HG03039 (cell line): ENCODE measurements around the gene ZC3H4.

Experiments
- ATAC-seq: cut with Tn5 transposase; IDR thresholded peaks from one replicate; pipeline ENCODE4 v1.9.1; 2021; ENCODE audit warnings: mild to moderate bottlenecking, moderate library complexity; ENCODE audit not compliant: unreplicated experiment

ZC3H4 gene

DNA sequence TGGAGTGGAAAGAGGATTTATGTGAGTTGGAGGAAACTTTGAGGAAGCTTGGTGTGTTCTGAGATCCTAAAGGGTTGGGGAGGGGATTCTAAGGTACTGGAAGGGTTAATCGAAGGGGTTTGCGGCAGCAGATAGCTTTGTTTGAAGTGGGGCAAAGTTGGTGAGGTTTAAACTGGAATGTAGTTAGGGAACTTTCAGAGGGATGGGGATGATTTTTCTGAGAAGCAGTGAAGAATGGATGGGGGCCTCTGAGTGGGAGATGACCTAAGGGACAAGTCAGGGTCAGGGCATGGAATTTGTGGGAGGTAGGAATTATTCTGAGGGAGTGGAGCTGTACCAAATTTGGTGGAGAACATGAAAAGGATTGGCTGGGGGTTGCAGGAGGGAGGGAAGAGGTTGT, 21.0 kb upstream of the ZC3H4 start:
- no peak for ATAC-seq

DNA sequence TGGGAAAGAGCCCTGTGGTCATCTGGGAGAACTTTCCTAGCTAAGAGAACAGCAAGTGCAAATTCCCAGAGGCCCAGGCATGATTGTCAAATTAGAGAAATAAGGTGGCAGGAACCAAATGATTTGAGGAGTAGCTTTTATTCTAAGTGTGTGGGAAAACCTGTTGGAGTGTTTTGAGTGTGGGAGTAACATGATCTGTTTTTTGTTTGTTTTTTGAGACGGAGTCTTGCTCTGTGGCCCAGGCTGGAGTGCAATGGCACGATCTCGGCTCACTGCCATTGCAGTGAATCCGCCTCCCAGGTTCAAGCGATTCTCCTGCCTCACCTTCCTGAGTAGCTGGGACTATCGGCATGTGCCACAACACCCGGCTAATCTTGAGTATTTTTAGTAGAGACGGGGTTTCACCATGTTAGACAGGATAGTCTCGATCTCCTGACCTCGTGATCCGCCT, 19.5 kb upstream of the ZC3H4 start:
- no peak for ATAC-seq

DNA sequence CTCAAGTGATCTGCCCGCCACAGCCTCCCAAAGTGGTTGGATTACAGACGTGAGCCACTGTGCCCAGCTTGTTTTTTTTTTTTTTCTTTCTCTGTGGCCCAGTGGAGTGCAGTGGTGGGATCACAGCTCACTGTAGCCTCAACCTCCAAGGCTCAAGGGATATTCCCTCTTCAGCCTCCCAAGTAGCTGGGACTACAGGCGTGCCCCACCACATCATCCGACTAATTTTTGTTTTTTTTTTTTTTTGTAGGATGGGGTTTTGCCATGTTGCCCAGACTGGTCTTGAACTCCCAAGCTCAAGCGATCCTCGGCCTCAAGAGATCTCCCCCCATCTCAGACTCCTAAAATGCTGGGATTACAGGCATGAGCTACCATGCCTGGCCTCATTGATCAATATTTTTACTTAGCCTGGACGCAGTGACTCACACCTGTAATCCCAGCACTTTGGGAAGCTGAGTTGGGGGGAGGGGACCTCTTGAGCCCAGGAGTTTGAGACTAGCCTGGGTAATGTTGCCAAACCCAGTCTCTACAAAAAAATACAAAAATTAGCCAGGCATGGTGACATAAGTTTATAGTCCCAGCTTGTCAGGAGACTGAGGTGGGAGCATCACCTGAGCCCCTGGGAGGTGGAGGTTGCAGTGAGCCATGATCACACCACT, 18.7 kb upstream of the ZC3H4 start:
- no peak for ATAC-seq

DNA sequence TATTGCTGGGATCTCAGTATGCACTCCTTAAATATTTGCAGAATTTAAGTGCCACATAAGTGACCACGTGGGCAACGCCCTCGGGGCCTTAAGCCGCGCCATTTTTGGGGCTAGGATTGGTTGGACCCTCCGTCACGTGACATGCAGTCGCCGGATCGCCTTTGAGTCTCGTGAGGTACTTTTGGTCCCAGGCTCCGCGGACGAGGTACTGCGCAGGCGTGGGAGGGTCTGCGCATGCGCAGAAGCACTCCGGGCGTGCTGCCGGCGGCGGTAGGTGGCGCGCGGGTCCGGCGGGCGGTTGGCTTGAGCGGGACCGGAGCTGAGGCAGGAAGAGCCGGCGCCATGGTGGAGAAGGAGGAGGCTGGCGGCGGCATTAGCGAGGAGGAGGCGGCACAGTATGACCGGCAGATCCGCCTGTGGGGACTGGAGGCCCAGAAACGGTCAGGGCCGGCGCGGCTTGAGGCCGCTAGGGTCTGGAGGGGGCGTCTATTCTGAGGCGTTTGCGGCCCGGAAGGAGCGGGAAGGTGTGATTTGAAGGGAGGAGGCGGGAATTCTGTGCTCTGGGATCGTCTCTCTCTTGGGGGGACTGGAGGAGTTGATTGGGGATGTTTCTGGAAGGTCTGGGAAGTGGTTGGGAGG, 17.1 kb upstream of the ZC3H4 start, which contains the start of gene SAE1:
Gene SAE1 (plus strand): TSS at position 247 of the 639 bp plus-strand sequence. CDS start 96 bp downstream, at position 343.
- peak; percentile 72 for ATAC-seq

DNA sequence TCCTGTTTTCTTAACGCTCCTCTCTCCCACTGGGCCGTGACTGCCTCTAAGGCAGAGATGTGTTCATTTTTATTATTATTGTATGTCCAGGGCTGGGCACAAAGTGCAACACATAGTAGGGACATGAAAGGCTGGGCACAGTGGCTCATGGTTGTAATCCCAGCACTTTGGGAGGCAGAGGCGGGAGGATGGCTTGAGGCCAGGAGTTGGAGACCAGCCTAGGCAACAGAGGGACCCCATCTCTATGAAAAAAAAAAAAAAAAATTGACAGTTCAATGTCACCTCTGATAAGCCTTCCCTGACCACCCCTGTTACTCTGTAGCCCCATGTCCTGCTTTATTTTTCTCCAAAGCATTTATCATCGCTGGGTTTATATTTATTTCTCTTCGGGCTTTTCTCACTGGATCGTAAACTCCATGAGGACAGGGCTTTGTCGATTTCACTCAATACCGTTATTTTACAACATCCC, 16.6 kb upstream of the ZC3H4 start:
- ATAC-seq = no peak

DNA sequence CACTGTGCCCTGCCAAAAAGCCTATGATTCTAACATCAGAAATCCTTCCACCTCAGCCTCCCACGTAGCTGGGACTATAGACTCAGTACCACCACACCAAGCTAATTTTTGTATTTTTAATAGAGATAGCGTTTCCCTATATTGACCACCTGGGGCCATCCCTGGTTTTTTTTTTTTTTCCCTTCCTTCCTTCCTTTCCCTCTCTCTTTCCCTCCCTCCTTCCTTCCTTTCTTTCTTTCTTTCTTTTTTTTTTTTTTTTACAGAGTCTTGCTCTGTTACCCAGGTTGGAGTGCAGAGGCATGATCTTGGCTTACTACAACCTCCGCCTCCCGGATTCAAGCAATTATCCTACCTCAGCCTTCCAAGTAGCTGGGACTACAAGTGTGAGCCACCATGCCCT, 16.0 kb upstream of the ZC3H4 start:
- ATAC-seq = no peak

DNA sequence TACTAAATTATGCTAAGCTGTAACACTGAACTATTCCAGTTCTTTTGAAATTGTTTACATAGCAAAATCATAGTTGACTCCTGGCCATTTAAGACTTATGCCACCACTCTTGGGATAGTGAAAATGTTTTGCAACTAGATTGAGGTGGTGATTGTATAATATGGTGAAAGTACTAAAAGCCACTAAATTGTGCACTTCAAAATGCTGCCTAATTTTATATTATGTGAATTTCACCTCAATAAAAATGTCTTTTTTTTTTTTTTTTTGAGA, 12.0 kb upstream of the ZC3H4 start:
- ATAC-seq = no peak

DNA sequence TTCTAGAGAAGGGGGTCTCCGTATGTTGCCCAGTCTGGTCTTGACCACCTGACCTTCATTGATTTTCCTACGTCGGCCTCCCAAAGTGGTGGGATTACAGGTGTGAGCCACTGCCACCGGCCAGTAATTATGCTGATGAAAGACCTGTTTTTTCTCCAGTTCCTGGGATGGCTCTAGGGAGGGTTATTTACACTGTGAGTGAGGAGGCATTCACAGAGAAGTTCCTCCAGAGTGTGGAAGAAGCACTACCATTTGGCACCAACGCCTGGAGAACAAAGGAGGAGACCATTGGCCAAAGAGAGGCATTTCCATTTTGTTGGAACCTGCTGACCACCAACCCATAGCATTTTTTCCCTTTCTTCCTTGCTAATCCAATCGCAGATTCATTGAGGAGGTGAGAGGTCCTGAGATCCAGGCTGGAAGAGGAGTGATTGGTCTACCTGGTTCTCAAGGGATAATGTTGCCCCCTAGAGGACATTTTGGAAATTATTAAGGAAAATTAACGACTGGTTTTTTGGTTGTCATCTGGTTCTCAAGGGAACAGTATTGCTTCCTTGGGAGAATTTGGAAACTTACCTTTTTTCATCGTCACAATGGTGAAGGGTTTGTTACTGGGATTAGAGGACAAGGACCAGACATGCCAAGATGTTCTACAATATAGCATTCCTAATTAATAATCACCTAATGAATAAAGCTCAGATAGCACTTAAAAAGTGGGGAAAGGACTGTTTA, 11.5 kb upstream of the ZC3H4 start:
- no peak for ATAC-seq

DNA sequence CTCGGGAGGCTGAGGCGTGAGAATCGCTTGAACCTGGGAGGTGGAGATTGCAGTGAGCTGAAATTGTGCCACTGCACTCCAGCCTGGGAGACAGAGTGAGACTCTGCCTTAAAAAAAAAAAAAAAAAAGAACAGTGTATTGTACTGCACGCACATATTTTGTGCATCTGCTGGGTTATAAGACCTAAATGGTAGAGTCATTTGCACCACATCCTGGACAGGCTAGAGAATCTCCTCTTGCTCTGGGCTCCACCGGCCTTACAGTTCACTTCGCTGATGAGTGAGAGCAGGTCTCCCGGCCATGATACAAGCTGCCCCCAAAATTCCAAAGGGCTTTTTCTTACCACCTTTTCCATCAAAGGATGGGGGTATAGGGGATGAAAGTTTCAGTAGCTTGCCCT, 9.8 kb upstream of the ZC3H4 start:
- ATAC-seq = no peak

DNA sequence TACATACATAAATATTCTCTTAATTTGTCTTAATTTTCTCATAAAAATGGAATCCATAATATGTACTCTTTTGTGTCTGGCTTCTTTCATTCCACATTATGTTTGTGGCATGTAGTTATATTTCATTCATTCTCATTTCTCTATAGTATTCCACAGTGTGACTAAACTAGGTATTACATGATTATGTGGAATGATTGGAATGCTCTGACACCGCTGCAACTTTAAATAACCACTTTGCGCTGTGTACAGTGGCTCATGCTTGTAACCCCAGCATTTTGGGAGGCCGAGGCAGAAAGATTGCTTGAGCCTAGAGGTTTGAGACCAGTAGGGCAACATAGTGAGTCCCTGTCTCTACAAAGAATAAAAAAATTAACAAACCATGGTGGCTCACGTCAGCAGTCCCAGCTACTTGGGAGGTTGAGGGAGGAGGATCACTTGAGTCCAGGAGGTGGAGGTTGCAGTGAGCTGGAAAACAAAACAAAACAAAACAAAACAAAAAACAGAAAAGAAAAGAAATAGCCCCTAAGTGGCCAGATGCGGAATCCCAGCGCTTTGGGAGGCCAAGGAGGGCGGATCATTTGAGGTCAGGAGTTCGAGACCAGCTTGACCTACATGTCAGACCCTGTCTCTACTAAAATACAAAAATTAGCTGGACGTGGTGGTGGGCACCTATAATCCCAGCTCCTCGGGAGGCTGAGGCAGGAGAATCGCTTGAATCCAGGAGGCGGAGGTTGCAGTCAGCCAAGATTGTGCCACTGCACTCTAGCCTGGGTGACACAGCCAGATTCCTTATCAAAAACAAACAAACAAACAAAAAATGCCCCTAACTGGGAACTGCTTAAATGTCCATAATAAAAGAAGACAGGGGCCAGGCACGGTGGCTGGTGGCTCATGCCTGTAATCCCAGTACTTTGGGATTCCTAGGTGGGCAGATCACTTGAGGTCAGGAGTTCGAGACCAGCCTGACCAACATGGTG, 9.1 kb upstream of the ZC3H4 start:
- ATAC-seq = no peak

DNA sequence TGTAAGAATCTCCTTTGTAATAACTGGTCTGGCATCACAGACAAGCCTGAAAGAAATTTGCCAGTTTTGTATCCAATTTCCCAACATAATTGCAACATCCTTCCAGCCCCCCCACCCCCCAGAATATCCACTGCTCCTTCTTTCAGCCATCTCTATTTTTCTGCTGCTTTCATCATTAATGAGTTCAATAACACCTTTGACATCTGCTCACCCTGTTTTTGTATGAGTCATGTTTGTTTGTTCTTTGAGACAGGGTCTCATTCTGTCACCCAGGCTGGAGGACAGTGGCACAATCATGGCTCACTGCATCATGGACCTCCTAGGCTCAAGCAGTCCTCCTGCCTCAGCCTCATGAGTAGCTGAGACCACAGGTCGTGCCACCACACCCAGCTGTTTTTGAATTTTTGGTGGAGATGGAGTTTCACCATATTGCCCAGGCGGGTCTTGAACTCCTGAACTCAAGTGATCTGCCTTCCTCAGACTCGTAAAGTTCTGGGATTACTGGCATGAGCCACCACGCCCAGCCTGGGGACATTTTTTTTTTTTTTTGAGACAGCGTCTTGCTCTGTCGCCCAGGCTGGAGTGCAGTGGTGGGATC, 7.0 kb upstream of the ZC3H4 start:
- no peak for ATAC-seq

DNA sequence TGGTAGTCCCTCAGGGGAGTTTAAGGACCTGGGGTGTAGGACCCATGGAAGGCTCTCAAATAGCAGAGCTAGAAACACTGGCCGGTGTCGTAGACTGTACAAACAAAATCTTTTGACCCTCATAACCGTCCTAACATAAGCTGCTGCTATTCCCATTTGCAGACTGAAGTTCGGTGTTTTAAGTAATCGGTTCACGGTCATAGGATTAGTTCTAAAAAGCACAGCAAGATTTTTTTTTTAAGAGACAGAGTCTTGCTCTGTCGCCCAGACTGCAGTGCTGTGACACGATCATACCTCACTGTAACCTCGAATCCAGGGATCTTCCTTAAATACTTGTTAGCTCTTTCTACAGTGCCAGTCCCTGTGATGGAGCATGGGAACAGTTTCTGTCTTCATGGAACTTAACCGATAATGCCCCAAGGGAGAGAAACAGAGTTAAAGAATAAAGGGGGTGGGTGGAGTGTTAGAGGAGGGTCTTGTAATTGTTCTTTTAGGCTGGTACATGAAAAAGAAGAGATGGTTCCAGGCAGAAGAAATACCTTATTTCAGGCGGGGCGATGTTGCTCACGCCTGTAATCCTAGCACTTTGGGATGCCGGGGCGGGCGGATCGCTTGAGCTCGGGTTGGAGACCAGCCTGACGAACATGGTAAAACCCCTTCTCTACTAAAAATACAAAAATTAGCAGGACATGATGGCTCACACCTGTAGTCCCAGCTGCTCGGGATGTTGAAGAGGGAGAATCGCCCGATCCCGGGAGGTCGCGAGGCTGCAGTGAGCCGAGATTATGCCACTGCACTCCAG, 475 bp upstream of the ZC3H4 start:
- no peak for ATAC-seq

DNA sequence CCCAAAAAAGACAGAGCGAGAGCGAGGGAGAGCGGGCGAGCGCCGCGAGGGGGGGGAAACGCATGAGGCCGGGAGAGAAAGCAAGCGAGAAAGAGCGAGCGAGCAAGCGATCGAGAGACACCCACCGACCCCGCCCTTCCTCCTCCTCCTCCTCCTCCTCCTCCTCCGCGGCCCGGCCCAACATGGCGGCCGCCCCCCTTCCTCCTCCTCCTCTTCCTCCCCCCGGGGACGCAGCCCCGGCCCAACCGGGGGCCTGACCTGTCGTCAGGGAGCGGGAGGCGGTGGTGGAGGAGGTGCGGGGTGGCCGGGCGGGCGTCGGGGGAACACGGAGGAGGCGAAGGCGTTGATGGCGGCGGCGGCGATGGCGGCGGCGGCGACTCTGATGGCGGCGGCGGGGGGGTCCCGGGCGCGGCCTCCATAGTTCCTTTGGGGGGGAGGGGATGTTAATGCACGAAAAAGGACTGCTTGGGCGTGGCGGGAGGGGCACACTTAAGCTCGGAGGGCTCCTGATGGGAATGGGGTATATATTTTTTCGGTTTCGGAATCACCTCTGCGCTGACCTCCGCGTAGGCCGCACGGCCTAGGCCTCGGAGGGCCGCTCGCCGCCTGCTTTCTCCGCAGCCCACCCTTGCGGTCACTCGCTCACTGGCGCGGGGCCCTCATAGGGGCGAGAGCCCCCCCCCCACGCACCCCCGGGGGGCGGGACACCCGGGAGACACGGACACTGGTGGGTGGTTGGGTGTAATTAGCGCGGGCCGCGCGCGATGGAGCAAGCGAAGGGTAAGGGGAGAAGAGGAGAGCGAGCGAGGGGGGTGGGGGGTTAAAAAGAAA, 1.2 kb downstream of the ZC3H4 start:
- peak; percentile 17 for ATAC-seq

DNA sequence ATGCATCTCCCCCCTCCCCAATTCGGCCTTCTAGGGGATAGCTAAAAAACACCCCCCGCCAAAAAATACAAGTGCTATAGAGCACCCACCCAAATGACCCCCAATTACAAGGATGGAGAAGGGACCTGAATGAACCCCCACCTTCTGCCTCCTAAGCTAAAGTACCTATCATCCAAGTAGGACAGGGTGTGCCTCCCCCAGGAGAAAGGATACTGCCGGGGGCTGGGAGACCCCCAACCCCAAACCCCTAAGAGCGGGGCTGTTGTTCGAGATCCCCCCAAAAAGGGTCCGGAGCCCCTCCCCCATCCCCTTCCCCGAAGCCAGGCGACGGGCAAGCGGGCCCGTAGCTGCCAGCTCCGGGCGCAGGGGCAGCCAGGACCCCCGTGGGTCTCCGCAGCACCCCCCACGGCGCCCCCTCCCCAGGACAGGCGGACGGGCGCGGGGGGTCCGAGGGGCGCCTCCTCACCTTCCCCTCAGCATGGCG, 1.9 kb downstream of the ZC3H4 start:
- no peak for ATAC-seq

DNA sequence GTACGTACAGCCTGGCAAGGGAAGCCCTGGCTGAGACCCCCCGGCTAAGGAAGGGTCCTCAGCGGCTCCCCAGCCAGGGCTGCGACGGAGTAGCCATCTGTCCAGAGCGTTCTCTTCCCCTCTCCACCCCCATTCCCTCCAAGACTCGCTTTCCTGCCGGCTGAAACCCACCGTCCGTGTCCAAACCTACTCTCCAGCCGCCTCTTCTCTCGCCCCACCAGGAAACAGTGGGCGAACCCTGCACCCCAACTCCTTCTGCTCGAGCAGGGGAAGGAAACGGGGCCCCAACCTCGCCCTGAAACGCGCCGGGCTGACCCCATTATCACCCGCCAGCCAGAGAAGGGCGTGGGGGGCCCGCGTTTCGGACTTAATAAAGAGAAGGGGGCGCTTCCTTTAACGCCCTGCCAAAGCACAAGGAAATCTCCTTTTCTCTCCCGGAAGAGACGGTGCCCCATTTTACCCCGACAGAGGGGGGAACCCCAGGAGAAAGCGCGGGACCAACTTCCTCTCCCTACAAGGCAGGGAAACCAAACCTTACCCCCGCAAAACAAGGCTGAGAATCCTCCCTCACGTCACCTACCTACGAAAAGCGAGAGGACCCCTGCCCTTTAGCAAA, 2.5 kb downstream of the ZC3H4 start:
- no peak for ATAC-seq

DNA sequence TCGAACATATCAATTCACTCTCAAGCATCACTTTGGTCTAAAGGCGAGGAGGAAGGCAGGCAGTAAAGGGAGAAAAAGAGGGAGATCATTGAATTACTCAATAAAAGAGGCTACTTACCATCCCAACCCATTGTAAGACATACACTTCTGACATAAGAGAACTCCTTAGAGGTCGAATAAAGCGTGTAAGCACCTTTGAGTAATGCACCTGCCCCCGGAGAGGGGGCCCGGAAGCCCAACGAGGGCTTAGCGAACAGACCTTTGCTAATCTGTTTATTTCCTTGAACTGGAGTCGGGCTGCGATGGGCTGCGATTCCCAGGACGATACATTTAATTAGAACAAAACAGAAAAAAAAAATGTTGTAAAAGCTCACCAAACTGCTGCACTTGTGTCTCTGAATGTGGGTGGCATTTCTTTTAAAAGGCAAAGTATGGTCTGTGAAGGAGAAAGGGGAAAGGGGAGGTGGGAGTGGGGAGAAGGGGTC, 3.0 kb downstream of the ZC3H4 start:
- ATAC-seq = no peak

DNA sequence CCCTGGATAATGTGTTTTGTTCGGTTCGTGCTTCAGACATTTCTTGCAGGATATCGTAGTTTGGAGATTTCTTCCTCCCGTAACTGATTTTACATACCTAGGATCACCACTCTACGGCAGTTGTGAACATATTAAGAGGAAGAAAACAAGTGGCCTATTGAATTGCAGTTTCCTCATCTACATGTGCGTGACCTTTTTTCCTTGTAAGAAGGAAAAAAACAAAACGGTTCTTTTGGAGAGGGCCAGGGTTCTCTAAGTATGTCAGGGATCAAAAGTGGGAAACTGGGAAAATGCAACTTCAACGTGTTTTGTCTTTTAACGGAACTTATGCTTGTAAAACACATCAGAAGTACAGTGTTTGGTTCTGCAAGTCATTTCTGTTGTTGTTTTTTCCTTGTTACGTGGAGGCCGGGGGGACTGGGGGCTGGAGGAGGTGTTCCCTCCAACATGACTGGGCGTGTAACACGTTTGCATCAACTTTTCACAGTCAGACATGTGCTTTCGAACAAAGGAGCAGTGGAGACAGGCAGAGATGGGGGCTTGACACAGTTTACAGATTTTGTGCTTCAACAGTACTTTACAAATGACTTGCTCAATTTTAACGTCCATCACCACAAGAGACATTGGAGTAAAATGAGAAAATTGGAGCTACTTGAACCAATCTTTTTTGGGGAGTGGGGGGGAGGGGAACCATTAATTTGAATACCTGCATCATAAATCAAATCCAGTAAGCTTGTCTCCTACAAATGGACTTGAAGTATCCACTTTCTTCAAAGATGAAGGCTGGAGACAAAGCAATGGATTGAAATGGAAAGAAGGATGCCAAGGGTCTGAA, 3.8 kb downstream of the ZC3H4 start:
- no peak for ATAC-seq
